H4 (cell line): ENCODE data around the gene OR5K3. TPM values are rescaled to one million over a fixed set of nuclear protein-coding genes. Genes with fewer than 3 reads are reported as not detected.
"Not testable (repeated sequence)": the region's sequence is repeated elsewhere in the genome, so short reads cannot be mapped to it uniquely, and the experiment has no call there.

ENCODE experiments used
- DNase-seq: peaks from one replicate; pipeline ENCODE4 v3.0.0-alpha.2; 2015; ENCODE audit warnings: low spot score
- total RNA-seq: library from RNA; depleted of rRNA; stranded (reverse); fragments of >200 nt; shearing (Covaris generic); gene quantifications from 2 replicates; pipeline ENCODE4 v1.2.3, GENCODE V29; 2014; rRNA removed

OR5K3 gene
- not detected in 2 replicates for total RNA-seq

GRCh38 chr3:98390366-98390765 is at the start of gene OR5K3:
TSS of gene OR5K3 (plus strand) at chr3:98390666. CDS start at chr3:98390666, 0 bp downstream.
- DNase-seq: no peak

- no peak for DNase-seq
Observed at GRCh38 chr3:98341758-98342157, 48.7 kb upstream of the OR5K3 start.

- peak; percentile 67 for DNase-seq
Observed at GRCh38 chr3:98343647-98344507, 46.6 kb upstream of the OR5K3 start.

GRCh38 chr3:98350082-98350481 is 40.4 kb upstream of the OR5K3 start:
- no peak for DNase-seq

GRCh38 chr3:98353554-98353953 is 36.9 kb upstream of the OR5K3 start, which contains the start of gene OR5K4:
TSS of gene OR5K4 (plus strand) at chr3:98353854. CDS start at chr3:98353854, 0 bp downstream.
- DNase-seq: no peak

- DNase-seq: no peak
Observed at GRCh38 chr3:98359250-98359649, 31.2 kb upstream of the OR5K3 start.

- DNase-seq: peak; percentile 4
Observed at GRCh38 chr3:98359993-98360675, 30.3 kb upstream of the OR5K3 start.

- no peak for DNase-seq
Observed at GRCh38 chr3:98360681-98361080, 29.8 kb upstream of the OR5K3 start.

- DNase-seq: no peak
Observed at GRCh38 chr3:98361289-98361688, 29.2 kb upstream of the OR5K3 start.

- no peak for DNase-seq
Observed at GRCh38 chr3:98367464-98368246, 22.8 kb upstream of the OR5K3 start.

GRCh38 chr3:98371186-98371585 is 19.3 kb upstream of the OR5K3 start:
- no peak for DNase-seq

GRCh38 chr3:98371853-98372252 is 18.6 kb upstream of the OR5K3 start:
- no peak for DNase-seq

- DNase-seq: no peak
Observed at GRCh38 chr3:98372445-98372844, 18.0 kb upstream of the OR5K3 start.

GRCh38 chr3:98376631-98377030 is 13.8 kb upstream of the OR5K3 start:
- DNase-seq: no peak

GRCh38 chr3:98388147-98388546 is 2.3 kb upstream of the OR5K3 start:
- no peak for DNase-seq

GRCh38 chr3:98395101-98395500 is 4.6 kb downstream of the OR5K3 start:
- DNase-seq: no peak

- not testable (repeated sequence) for DNase-seq
Observed at GRCh38 chr3:98396482-98396881, 6.0 kb downstream of the OR5K3 start.

- no peak for DNase-seq
Observed at GRCh38 chr3:98398513-98398912, 8.0 kb downstream of the OR5K3 start.

- no peak for DNase-seq
Observed at GRCh38 chr3:98402507-98402906, 12.0 kb downstream of the OR5K3 start.

GRCh38 chr3:98404010-98404409 is 13.5 kb downstream of the OR5K3 start:
- DNase-seq: no peak

- no peak for DNase-seq
Observed at GRCh38 chr3:98406034-98406433, 15.6 kb downstream of the OR5K3 start.

GRCh38 chr3:98432575-98432974 is 42.1 kb downstream of the OR5K3 start:
- no peak for DNase-seq
